H1 (cell line): Measurements from ENCODE around the gene KRIT1. TPM values are rescaled to one million over a fixed set of nuclear protein-coding genes. Genes with fewer than 3 reads are reported as not detected.
"Not testable (repeated sequence)": the region's sequence is repeated elsewhere in the genome, so short reads cannot be mapped to it uniquely, and the experiment has no call there.

ENCODE experiments used
- CTCF ChIA-PET: fragments of 300-600 bp; sonication (Branson Sonifier 250); formaldehyde crosslinking; loops from one replicate; lab custom pipeline; 2021; ENCODE audit not compliant: partially characterized antibody; lab: Charles Lee
- POLR2A ChIA-PET: fragments of 300-600 bp; sonication (Branson Sonifier 250); formaldehyde crosslinking; loops from one replicate; lab custom pipeline; 2021; ENCODE audit warnings: inconsistent platforms; ENCODE audit not compliant: partially characterized antibody; lab: Charles Lee
- DNase-seq, 2 experiments: peaks; one replicate each; pipeline versions ENCODE4 v3.0.0 to v3.0.0-alpha.2; 2010 to 2022; ENCODE audit warnings: low spot score in 2 of 2, low read depth in 1 of 2, mixed read lengths in 1 of 2
- FAIRE-seq: peaks from 2 replicates; lab custom pipeline; 2011; peaks lifted over from hg19 to GRCh38; lab: Jason Lieb, UNC
- H2AFZ ChIP-seq: 2 replicates; pipeline ENCODE4 v1.8.1; 2012; ENCODE audit warnings: low read length, inconsistent platforms
- H2AK5ac ChIP-seq: 2 replicates; pipeline ENCODE4 v1.6.1; 2013; ENCODE audit warnings: low read depth, low read length
- H2BK120ac ChIP-seq: replicated peaks from 2 replicates; pipeline ENCODE3; 2013; ENCODE audit warnings: low read depth, low read length, inconsistent platforms
- H2BK12ac ChIP-seq: 2 replicates; pipeline ENCODE4 v1.6.1; 2013; ENCODE audit warnings: low read depth, low read length
- H2BK15ac ChIP-seq: 2 replicates; pipeline ENCODE4 v1.6.1; 2013; ENCODE audit warnings: low read length
- H2BK20ac ChIP-seq: 2 replicates; pipeline ENCODE4 v1.6.1; 2013; ENCODE audit warnings: low read length
- H2BK5ac ChIP-seq: 2 replicates; pipeline ENCODE4 v1.6.1; 2013; ENCODE audit warnings: low read depth, low read length
- H3K14ac ChIP-seq: 2 replicates; pipeline ENCODE4 v1.6.1; 2013; ENCODE audit warnings: inconsistent platforms; ENCODE audit not compliant: insufficient read length
- H3K18ac ChIP-seq: 2 replicates; pipeline ENCODE4 v1.6.1; 2013; ENCODE audit warnings: low read length; ENCODE audit errors: extremely low read depth
- H3K23ac ChIP-seq: 2 replicates; pipeline ENCODE4 v1.6.1; 2013; ENCODE audit warnings: inconsistent platforms; ENCODE audit not compliant: insufficient read length
- H3K23me2 ChIP-seq: 2 replicates; pipeline ENCODE4 v1.6.1; 2013; ENCODE audit warnings: low read depth, low read length
- H3K27ac ChIP-seq: 2 replicates; pipeline ENCODE4 v1.6.1; 2011; ENCODE audit warnings: low read depth, low read length, inconsistent platforms
- H3K27me3 ChIP-seq, 4 experiments: replicated peaks in 1 of 4; 1 replicate in 1 of 4; 2 replicates in 3 of 4; pipeline versions ENCODE4 v1.6.1 to v1.8.1; 2011 to 2013; ENCODE audit warnings: low read length in 3 of 4, mild to moderate bottlenecking in 3 of 4, inconsistent platforms in 2 of 4, mixed read lengths in 2 of 4, moderate library complexity in 1 of 4; ENCODE audit not compliant: control insufficient read depth in 3 of 4, insufficient read depth in 3 of 4; ENCODE audit errors: extremely low read depth in 1 of 4
- H3K36me3 ChIP-seq, 4 experiments: 2 replicates each; pipeline versions ENCODE4 v1.6.1 to v1.8.1; 2011 to 2013; ENCODE audit warnings: mild to moderate bottlenecking in 4 of 4, low read length in 3 of 4, moderate library complexity in 2 of 4, control low read depth in 1 of 4, inconsistent platforms in 1 of 4; ENCODE audit not compliant: insufficient read depth in 4 of 4, control insufficient read depth in 2 of 4
- H3K4ac ChIP-seq: replicated peaks from 2 replicates; pipeline ENCODE3; 2013; ENCODE audit warnings: low read length, low read depth, mixed read lengths, inconsistent platforms; ENCODE audit not compliant: insufficient read length
- H3K4me1 ChIP-seq, 4 experiments: replicated peaks in 1 of 4; 1 replicate in 1 of 4; 2 replicates in 3 of 4; pipeline versions ENCODE4 v1.6.1 to v1.8.1; 2011 to 2013; ENCODE audit warnings: low read length in 3 of 4, inconsistent platforms in 2 of 4, mixed read lengths in 1 of 4; ENCODE audit not compliant: insufficient read depth in 4 of 4, control insufficient read depth in 3 of 4
- H3K4me2 ChIP-seq, 2 experiments: 2 replicates each; pipeline versions ENCODE4 v1.6.1 to v1.8.1; 2011 to 2013; ENCODE audit warnings: low read depth in 2 of 2, low read length in 2 of 2, control low read depth in 1 of 2, inconsistent platforms in 1 of 2, mild to moderate bottlenecking in 1 of 2; ENCODE audit not compliant: insufficient read depth in 1 of 2
- H3K4me3 ChIP-seq, 4 experiments: fragments of 200-600, 300-600 bp in 1 of 4; sonication (generic), shearing (Covaris generic), sonication (Bioruptor Twin) in 1 of 4; 2 replicates each; pipeline versions ENCODE4 v1.5.1 to v1.8.1; 2011 to 2016; ENCODE audit warnings: low read length in 4 of 4, low read depth in 3 of 4, control low read depth in 2 of 4, inconsistent platforms in 2 of 4, mild to moderate bottlenecking in 2 of 4, mixed read lengths in 1 of 4, moderate library complexity in 1 of 4; ENCODE audit not compliant: insufficient read depth in 2 of 4; ENCODE audit errors: extremely low read depth in 1 of 4
- H3K56ac ChIP-seq: replicated peaks from 2 replicates; pipeline ENCODE3; 2013; ENCODE audit warnings: low read depth, mild to moderate bottlenecking, mixed read lengths, low read length, inconsistent platforms; ENCODE audit not compliant: insufficient read length
- H3K79me1 ChIP-seq: 2 replicates; pipeline ENCODE4 v1.6.1; 2013; ENCODE audit warnings: low read depth, low read length, control low read depth
- H3K79me2 ChIP-seq, 2 experiments: 2 replicates each; pipeline versions ENCODE4 v1.6.1 to v1.8.1; 2012 to 2013; ENCODE audit warnings: low read length in 2 of 2, mild to moderate bottlenecking in 2 of 2, inconsistent platforms in 1 of 2; ENCODE audit not compliant: insufficient read depth in 2 of 2, control insufficient read depth in 1 of 2
- H3K9ac ChIP-seq, 4 experiments: replicated peaks in 1 of 4; 1 replicate in 1 of 4; 2 replicates in 3 of 4; pipeline versions ENCODE4 v1.6.1 to v1.8.1; 2011 to 2013; ENCODE audit warnings: low read depth in 3 of 4, low read length in 3 of 4, control low read depth in 2 of 4, mild to moderate bottlenecking in 2 of 4, moderate library complexity in 2 of 4, inconsistent platforms in 1 of 4; ENCODE audit errors: extremely low read depth in 1 of 4
- H3K9me3 ChIP-seq, 2 experiments: 2 replicates each; pipeline versions ENCODE4 v1.6.1 to v1.8.1; 2012 to 2013; ENCODE audit warnings: mild to moderate bottlenecking in 2 of 2, moderate library complexity in 2 of 2, control low read depth in 1 of 2, inconsistent platforms in 1 of 2, low read depth in 1 of 2, low read length in 1 of 2, mixed read lengths in 1 of 2; ENCODE audit not compliant: insufficient read depth in 2 of 2
- H4K20me1 ChIP-seq, 2 experiments: replicated peaks in 1 of 2; 2 replicates each; pipeline versions ENCODE3 to v1.8.1; 2011 to 2013; ENCODE audit warnings: inconsistent platforms in 2 of 2, low read length in 2 of 2, mild to moderate bottlenecking in 1 of 2; ENCODE audit not compliant: insufficient read depth in 2 of 2, control insufficient read depth in 1 of 2
- H4K5ac ChIP-seq: 2 replicates; pipeline ENCODE4 v1.6.1; 2013; ENCODE audit warnings: low read length, low read depth, mixed read lengths, inconsistent platforms; ENCODE audit not compliant: insufficient read length
- H4K8ac ChIP-seq: 2 replicates; pipeline ENCODE4 v1.8.0; 2013; ENCODE audit warnings: mild to moderate bottlenecking, moderate library complexity, low read length, inconsistent platforms; ENCODE audit not compliant: insufficient read depth; ENCODE audit errors: extremely low read depth
- H4K91ac ChIP-seq: replicated peaks from 2 replicates; pipeline ENCODE3; 2013; ENCODE audit warnings: low read length, mixed read lengths, inconsistent platforms; ENCODE audit not compliant: insufficient read length
- WGBS, 2 experiments: shearing (Covaris generic) in 1 of 2; methylation state at CpG; one replicate each; pipeline versions ENCODE4 v1.1.6 to v1.1.7; 2013 to 2015; ENCODE audit warnings: low lambda C conversion rate in 2 of 2, mixed read lengths in 2 of 2, inconsistent platforms in 1 of 2, low coverage in 1 of 2, missing lambda C conversion rate in 1 of 2; ENCODE audit not compliant: insufficient replicate concordance in 2 of 2, insufficient coverage in 1 of 2, insufficient read length in 1 of 2; ENCODE audit errors: extremely low coverage in 1 of 2, missing lambda C conversion rate in 1 of 2; 5-methylcytosine and 5-hydroxymethylcytosine counted together
- polyA plus RNA-seq, 7 experiments: library from polyadenylated mRNA; depleted of rRNA in 3 of 7; stranded (reverse) in 5 of 7; unstranded in 2 of 7; fragments of >200 nt in 5 of 7; fragments of 200-250 nt in 2 of 7; gene quantifications; 1 replicate in 5 of 7; 2 replicates in 1 of 7; 4 replicates in 1 of 7; pipeline versions ENCODE4 v1.2.1 to v1.2.3, GENCODE V29; 2011 to 2013; ENCODE audit warnings: missing spikeins in 2 of 7, mixed read lengths in 2 of 7
- total RNA-seq: library from RNA; stranded (reverse); fragmentation: NEBNext Ultra II Directional; extraction: Animal tissue kit (Norgen Biotek cat#: 25700); gene quantifications from 2 replicates; pipeline ENCODE4 v1.2.1, GENCODE V29; 2021

KRIT1 gene
- total and polyA plus RNA-seq, 2 of the 8 experiments (the other 6 are each of a cell fraction or from before 2014, with no cell fraction given) = 14.3 to 28.8 TPM

DNA sequence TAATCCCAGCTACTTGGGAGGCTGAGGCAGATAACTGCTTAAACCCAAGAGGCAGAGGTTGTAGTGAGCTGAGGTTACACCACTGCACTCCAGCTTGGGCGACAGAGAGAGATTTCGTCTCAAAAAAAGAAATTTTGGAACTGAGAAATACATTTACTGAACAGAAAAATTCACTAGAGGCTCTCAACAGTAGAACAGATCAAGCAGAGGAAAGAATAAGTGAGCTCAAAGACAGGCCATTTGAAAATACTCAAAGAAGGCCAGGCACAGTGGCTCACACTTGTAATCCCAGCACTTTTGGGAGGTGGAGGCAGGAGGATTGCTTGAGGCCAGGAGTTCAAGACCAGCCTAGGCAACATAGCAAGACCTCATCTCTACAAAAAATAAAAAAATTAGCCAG lies 76.2 kb downstream of the KRIT1 start:
- not testable (repeated sequence) for H3K4ac ChIP-seq
- WGBS, 2 experiments = 77% methylated on average over 2 of the region's 2 CpGs; no CpG with 5 or more reads in 1 of the 2 experiments

More for the DNA sequence above, 76.2 kb downstream of the KRIT1 start:
- H2BK12ac ChIP-seq, H2AK5ac ChIP-seq, H2AFZ ChIP-seq, H3K4me1 ChIP-seq, H3K9me3 ChIP-seq, CTCF ChIA-PET, H3K79me2 ChIP-seq, H2BK15ac ChIP-seq, FAIRE-seq, H3K56ac ChIP-seq, H3K4me2 ChIP-seq, H4K91ac ChIP-seq, H3K27me3 ChIP-seq, H4K20me1 ChIP-seq, H4K8ac ChIP-seq, H3K14ac ChIP-seq, H3K23ac ChIP-seq, H3K27ac ChIP-seq, H2BK20ac ChIP-seq, H3K4me3 ChIP-seq, H2BK5ac ChIP-seq, H3K9ac ChIP-seq, DNase-seq, H4K5ac ChIP-seq, H3K18ac ChIP-seq, H2BK120ac ChIP-seq, H3K36me3 ChIP-seq, H3K23me2 ChIP-seq, H3K79me1 ChIP-seq: not testable (repeated sequence)
- POLR2A ChIA-PET = interaction anchor here (0.6 kb wide), 1 partner anchor 256 kb away, joined by 3 read pairs; no protein-coding TSS in a partner anchor
